Brain microvascular endothelial cell (primary cell): ENCODE measurements around the gene KCND2.

Source experiments
- DNase-seq: peaks from one replicate; pipeline ENCODE4 v3.0.0-alpha.2; 2020
- H3K27ac ChIP-seq: fragments of 250-450 bp; sonication (Bioruptor Pico); 2 replicates; pipeline ENCODE4 v1.5.1; 2020; ENCODE audit warnings: mild to moderate bottlenecking, moderate library complexity
- H3K27me3 ChIP-seq: fragments of 250-450 bp; sonication (Bioruptor Pico); replicated peaks from 2 replicates; pipeline ENCODE4 v1.5.1; 2020; ENCODE audit warnings: mild to moderate bottlenecking
- H3K36me3 ChIP-seq: fragments of 250-450 bp; sonication (Bioruptor Pico); replicated peaks from 2 replicates; pipeline ENCODE4 v1.5.1; 2020; ENCODE audit warnings: mild to moderate bottlenecking
- H3K4me3 ChIP-seq: 2 replicates; pipeline ENCODE4 v1.5.1; 2011; ENCODE audit warnings: low read depth, mild to moderate bottlenecking, control low read depth, low read length, moderate library complexity
- CTCF ChIP-seq: IDR thresholded peaks from 2 replicates; pipeline ENCODE4 v1.5.1; 2011; ENCODE audit warnings: low read depth, mild to moderate bottlenecking, moderate library complexity, low read length, control low read depth, inconsistent platforms; ENCODE audit errors: missing control alignments
- in situ Hi-C: cut with HindIII; loops from 2 replicates; pipeline ENCODE4 v1.10.0; 2017; ENCODE audit warnings: low sequenced_read_pairs, low pct_ligation_motif_present

The KCND2 gene

GRCh38 chr7:120273476-120273975, 551 bp downstream of the KCND2 start:
- DNase-seq = no peak
- no peaks in the 10 kb centered on the region for H3K27me3 ChIP-seq
- in situ Hi-C loops = no loop called here
- H3K27ac ChIP-seq = no peak overlapping the region
- H3K4me3 ChIP-seq = peak overlapping the region; percentile 70
- H3K36me3 ChIP-seq = no peaks in the 10 kb centered on the region
- no peak for TF ChIP-seq CTCF

- Histone ChIP-seq H3K4me3 (no peak overlapping the region), H3K27me3 (no peaks in the 10 kb centered on the region), H3K27ac (no peak overlapping the region), H3K36me3 (no peaks in the 10 kb centered on the region)
- in situ Hi-C loops = no loop called here
- no peak for DNase-seq
- TF ChIP-seq CTCF = no peak
Measured at GRCh38 chr7:120274482-120274881, 1.5 kb downstream of the KCND2 start.

- Histone ChIP-seq H3K27ac (no peak overlapping the region), H3K36me3 (no peaks in the 10 kb centered on the region), H3K27me3 (no peaks in the 10 kb centered on the region), H3K4me3 (no peak overlapping the region)
- DNase-seq = no peak
- in situ Hi-C loops = no loop called here
- TF ChIP-seq CTCF = no peak
Measured at GRCh38 chr7:120274899-120275298, 1.9 kb downstream of the KCND2 start.

- H3K27me3 ChIP-seq = no peaks in the 10 kb centered on the region
- H3K36me3 ChIP-seq = no peaks in the 10 kb centered on the region
- no peak for DNase-seq
- no peak overlapping the region for H3K27ac ChIP-seq
- TF ChIP-seq CTCF = no peak
- in situ Hi-C loops = no loop called here
- H3K4me3 ChIP-seq = no peak overlapping the region
Measured at GRCh38 chr7:120276720-120277119, 3.7 kb downstream of the KCND2 start.

- no peak for TF ChIP-seq CTCF
- H3K36me3 ChIP-seq = no peaks in the 10 kb centered on the region
- no peak overlapping the region for H3K27ac ChIP-seq
- no peaks in the 10 kb centered on the region for H3K27me3 ChIP-seq
- in situ Hi-C loops = no loop called here
- no peak overlapping the region for H3K4me3 ChIP-seq
- no peak for DNase-seq
Measured at GRCh38 chr7:120278773-120279172, 5.8 kb downstream of the KCND2 start.

GRCh38 chr7:120280743-120281142, 7.8 kb downstream of the KCND2 start:
- no peaks in the 10 kb centered on the region for H3K27me3 ChIP-seq
- DNase-seq = peak; percentile 17
- no peak for TF ChIP-seq CTCF
- in situ Hi-C loops = no loop called here
- no peaks in the 10 kb centered on the region for H3K36me3 ChIP-seq
- H3K4me3 ChIP-seq = no peak overlapping the region
- H3K27ac ChIP-seq = no peak overlapping the region
